NB4 (cell line): ENCODE measurements around the gene DCLK1.

Experiments used
- POLR2A ChIP-seq: IDR thresholded peaks from 2 replicates; pipeline ENCODE4 v1.6.1; 2011; ENCODE audit warnings: mild to moderate bottlenecking; ENCODE audit not compliant: insufficient read length; ENCODE audit errors: extremely low read depth
- TF ChIP-seq, protein P1 (sequence below): IDR thresholded peaks from one replicate; pipeline ENCODE4 v1.5.1; 2012; ENCODE audit warnings: low read depth, low read length
- TF ChIP-seq, protein P2 (sequence below): IDR thresholded peaks from 2 replicates; pipeline ENCODE4 v1.6.1; 2011; ENCODE audit warnings: low read depth, low read length

DNA sequence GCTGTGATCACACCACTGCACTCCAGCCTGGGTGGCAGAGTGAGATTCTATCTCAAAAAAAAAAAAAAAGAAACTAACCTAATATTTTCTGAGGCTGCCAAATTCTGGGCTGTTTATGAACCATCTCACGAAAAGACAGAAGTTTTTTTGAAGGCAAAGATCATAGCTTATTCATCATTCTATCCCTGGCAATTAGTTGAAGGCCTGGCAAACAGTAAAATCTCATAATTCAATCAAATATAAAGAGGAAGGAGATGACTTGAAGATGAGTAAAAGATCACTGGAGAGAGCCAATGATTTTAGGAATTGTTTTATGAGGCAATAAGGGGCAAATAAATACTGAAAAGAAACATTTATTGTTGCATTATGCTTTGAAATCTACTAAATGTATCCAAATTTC lies 216.5 kb downstream of the DCLK1 start:
- TF ChIP-seq, protein P1, sequence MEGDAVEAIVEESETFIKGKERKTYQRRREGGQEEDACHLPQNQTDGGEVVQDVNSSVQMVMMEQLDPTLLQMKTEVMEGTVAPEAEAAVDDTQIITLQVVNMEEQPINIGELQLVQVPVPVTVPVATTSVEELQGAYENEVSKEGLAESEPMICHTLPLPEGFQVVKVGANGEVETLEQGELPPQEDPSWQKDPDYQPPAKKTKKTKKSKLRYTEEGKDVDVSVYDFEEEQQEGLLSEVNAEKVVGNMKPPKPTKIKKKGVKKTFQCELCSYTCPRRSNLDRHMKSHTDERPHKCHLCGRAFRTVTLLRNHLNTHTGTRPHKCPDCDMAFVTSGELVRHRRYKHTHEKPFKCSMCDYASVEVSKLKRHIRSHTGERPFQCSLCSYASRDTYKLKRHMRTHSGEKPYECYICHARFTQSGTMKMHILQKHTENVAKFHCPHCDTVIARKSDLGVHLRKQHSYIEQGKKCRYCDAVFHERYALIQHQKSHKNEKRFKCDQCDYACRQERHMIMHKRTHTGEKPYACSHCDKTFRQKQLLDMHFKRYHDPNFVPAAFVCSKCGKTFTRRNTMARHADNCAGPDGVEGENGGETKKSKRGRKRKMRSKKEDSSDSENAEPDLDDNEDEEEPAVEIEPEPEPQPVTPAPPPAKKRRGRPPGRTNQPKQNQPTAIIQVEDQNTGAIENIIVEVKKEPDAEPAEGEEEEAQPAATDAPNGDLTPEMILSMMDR = no peak
- no peak for TF ChIP-seq POLR2A
- TF ChIP-seq, protein P2, sequence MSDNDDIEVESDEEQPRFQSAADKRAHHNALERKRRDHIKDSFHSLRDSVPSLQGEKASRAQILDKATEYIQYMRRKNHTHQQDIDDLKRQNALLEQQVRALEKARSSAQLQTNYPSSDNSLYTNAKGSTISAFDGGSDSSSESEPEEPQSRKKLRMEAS = no peak
